ENCODE data around the gene TRAPPC2B. TPM values are rescaled to one million over a fixed set of nuclear protein-coding genes. Genes with fewer than 3 reads are reported as not detected.

TRAPPC2B gene
- 13.6 and 42.5 TPM in 2 replicates for total RNA-seq (2014; rRNA removed; shearing (Covaris generic); ENCODE audit: low replicate concordance)

DNA sequence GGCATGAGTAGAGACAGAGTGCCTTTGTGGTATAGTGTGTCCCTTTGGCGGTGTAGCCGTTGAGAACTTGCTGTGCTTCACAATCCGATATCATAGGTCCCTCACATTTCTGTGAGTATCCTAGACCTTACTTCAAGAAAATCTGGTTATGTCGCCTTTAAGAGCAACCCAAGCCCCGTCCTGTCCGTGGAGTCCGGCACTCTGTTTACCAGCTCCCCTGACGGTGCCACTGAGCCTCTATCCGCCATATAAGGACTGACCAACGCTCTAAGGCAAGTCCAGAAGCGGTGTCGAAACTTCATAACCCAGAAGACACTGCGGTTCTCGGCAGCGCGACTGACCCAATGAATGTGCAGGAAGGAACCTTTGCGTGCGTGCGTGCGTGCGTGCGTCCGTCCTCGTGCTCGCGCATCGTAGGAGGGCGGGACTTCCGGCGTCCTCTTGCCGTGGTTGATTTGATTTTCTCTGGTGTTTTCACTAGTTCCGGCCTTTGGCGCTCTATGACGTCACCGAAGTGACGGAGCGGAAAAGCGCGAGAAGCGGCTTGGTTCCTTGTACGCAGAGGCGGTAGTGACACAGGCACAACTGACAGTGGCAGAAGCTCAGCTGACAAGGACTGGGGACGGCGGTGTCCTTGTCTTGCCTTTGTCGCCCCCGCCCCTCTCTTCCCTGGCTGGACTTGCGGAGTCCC, at the start of gene TRAPPC2B, which contains the start of gene ZNF547:
TSS of gene TRAPPC2B (plus strand) at position 555 of the 691 bp plus-strand sequence. CDS start 1,283 bp downstream, outside the sequence.
TSS of gene ZNF547 (plus strand) at position 555 of the 691 bp plus-strand sequence. CDS start 5,005 bp downstream, outside the sequence.
- Histone ChIP-seq H3K4me3 (peak within 1 kb of the TSS; percentile 73), H3K36me3 (peaks cover 30% of the 10 kb centered on the region), H3K9me3 (no peaks in the 10 kb centered on the region; the same call in 1 of the 2 replicates), H3K27me3 (no peaks in the 10 kb centered on the region)
- DNase-seq = peak; percentile 99

GRCh38 chr19:57314146-57314545, 49.2 kb upstream of the TRAPPC2B start:
- no peak for DNase-seq

GRCh38 chr19:57317503-57317902, 45.8 kb upstream of the TRAPPC2B start:
- Histone ChIP-seq H3K36me3 (peaks cover 7% of the 10 kb centered on the region), H3K4me3 (no peak overlapping the region), H3K27me3 (peaks cover 16% of the 10 kb centered on the region), H3K9me3 (peaks cover 7% of the 10 kb centered on the region)
- no peak for DNase-seq

More at GRCh38 chr19:57314146-57314545, 49.2 kb upstream of the TRAPPC2B start:
- peaks cover 16% of the 10 kb centered on the region for H3K27me3 ChIP-seq
- H3K4me3 ChIP-seq = no peak overlapping the region
- peaks cover 7% of the 10 kb centered on the region for H3K9me3 ChIP-seq
- no peaks in the 10 kb centered on the region for H3K36me3 ChIP-seq

DNA sequence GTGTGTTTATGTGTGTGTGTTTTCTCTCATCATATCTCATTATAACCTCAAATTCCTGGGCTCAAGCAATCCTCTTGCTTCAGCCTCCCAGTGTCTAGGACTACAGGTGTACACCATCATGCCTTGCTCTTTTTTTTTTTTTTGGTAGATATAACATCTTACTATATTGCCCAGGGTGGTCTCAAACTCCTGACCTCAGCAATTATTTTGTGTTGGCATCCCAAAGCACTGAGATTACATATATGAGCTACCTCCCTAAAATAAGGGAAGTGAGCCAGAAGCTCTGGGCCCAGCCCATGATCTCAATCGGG, 43.5 kb upstream of the TRAPPC2B start:
- DNase-seq = no peak
- H3K36me3 ChIP-seq = peaks cover 28% of the 10 kb centered on the region
- H3K9me3 ChIP-seq = peaks cover 2% of the 10 kb centered on the region; the same call in 1 of the 2 replicates
- peak overlapping the region; percentile 91 for H3K4me3 ChIP-seq
- H3K27me3 ChIP-seq = peaks cover 6% of the 10 kb centered on the region; the same call in 1 of the 2 replicates

- Histone ChIP-seq H3K9me3 (peaks cover 2% of the 10 kb centered on the region; the same call in 1 of the 2 replicates), H3K36me3 (peaks cover 34% of the 10 kb centered on the region), H3K4me3 (peak within 1 kb of the TSS; percentile 91), H3K27me3 (peaks cover 3% of the 10 kb centered on the region; the same call in 1 of the 2 replicates)
- DNase-seq = peak; percentile 98
Measured at GRCh38 chr19:57320180-57321084, 42.9 kb upstream of the TRAPPC2B start, which contains the start of gene ZNF543. Gene ZNF543, plus strand, starts transcription at chr19:57320472. Its CDS starts 382 bp downstream, at chr19:57320854.

DNA sequence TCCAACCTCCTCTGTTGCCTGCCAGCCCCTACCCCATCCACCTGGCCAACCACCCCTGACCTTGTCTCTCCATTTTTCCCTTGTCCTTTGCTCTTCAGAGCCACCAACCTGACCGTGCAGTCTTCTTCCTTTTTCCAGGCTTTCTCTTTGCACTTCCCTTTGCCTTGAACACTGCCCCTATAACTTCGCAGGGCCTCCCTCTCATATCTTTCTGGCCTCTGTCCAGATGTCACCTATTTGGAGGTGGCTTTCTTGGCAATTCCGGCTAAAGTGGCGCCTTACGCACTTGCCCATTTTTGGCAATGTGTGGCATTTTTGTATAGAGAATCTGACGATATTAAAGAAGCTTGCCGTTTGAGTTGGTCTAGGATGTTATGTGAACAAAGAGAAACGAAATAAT, 42.2 kb upstream of the TRAPPC2B start:
- H3K27me3 ChIP-seq = no peaks in the 10 kb centered on the region
- no peak for DNase-seq
- peak overlapping the region; percentile 91 for H3K4me3 ChIP-seq
- no peaks in the 10 kb centered on the region for H3K9me3 ChIP-seq
- peaks cover 41% of the 10 kb centered on the region for H3K36me3 ChIP-seq

DNA sequence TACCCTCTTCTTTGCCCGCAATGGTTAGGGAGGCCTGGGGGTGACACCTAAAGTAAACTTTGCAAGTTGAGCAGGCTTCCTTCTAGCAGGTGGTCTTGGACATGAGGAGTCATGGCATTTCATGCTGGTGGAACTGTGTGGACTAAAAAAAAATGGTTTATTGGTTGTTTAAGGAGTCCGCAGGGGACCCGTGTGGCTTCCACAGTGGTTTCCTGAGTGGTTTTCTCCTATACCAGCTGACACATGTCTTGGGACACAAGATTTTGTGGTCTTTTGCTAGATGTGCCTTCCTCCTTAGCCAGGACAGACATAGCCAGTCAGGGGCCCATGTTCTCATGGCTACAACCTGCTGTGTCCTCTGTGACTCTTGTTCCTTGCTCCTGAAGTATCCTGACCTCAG, 41.6 kb upstream of the TRAPPC2B start:
- no peaks in the 10 kb centered on the region for H3K9me3 ChIP-seq
- H3K36me3 ChIP-seq = peaks cover 47% of the 10 kb centered on the region
- DNase-seq = no peak
- H3K4me3 ChIP-seq = peak overlapping the region; percentile 91
- H3K27me3 ChIP-seq = no peaks in the 10 kb centered on the region

GRCh38 chr19:57324992-57325391, 38.4 kb upstream of the TRAPPC2B start:
- peaks cover 77% of the 10 kb centered on the region for H3K36me3 ChIP-seq
- H3K9me3 ChIP-seq = no peaks in the 10 kb centered on the region; the same call in 1 of the 2 replicates
- H3K27me3 ChIP-seq = no peaks in the 10 kb centered on the region
- no peak overlapping the region for H3K4me3 ChIP-seq
- DNase-seq = no peak

DNA sequence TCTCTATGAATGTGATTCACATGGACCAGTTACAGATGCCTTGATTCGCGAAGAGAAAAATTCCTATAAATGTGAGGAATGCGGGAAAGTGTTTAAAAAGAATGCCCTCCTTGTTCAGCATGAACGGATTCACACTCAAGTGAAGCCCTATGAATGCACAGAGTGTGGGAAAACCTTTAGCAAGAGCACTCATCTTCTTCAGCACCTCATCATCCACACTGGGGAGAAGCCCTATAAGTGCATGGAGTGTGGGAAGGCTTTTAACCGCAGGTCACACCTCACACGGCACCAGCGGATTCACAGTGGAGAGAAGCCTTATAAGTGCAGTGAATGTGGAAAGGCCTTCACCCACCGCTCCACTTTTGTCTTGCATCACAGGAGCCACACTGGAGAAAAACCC, 35.4 kb upstream of the TRAPPC2B start:
- DNase-seq = no peak
- Histone ChIP-seq H3K4me3 (no peak overlapping the region), H3K36me3 (peaks cover 82% of the 10 kb centered on the region), H3K9me3 (no peaks in the 10 kb centered on the region; the same call in 1 of the 2 replicates), H3K27me3 (no peaks in the 10 kb centered on the region)

- DNase-seq = no peak
- Histone ChIP-seq H3K36me3 (peaks cover 29% of the 10 kb centered on the region), H3K9me3 (no peaks in the 10 kb centered on the region), H3K4me3 (no peak overlapping the region), H3K27me3 (no peaks in the 10 kb centered on the region)
Measured at GRCh38 chr19:57334191-57334590, 29.2 kb upstream of the TRAPPC2B start.

DNA sequence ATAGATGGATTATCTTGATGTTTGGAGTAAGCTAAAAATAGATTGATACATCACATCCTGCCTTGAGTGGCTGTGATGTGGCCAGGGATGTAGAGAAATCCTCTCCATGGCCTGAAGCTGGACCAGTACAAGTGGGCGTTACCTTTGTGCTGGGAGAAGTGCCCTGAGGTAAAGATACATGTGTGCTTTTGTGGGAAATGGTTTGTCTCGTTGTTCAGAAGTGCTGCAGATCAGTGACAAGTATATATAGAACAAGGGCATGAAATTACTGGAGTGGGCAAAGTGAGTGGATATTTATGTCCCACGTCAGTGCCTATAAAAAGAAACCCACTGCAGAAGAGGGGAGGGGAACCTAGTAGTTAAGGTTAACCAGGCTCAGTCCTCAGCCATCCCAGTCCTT, 24.5 kb upstream of the TRAPPC2B start:
- no peaks in the 10 kb centered on the region for H3K9me3 ChIP-seq
- no peaks in the 10 kb centered on the region for H3K27me3 ChIP-seq
- peaks cover 4% of the 10 kb centered on the region for H3K36me3 ChIP-seq
- no peak overlapping the region for H3K4me3 ChIP-seq
- DNase-seq = peak; percentile 34

DNA sequence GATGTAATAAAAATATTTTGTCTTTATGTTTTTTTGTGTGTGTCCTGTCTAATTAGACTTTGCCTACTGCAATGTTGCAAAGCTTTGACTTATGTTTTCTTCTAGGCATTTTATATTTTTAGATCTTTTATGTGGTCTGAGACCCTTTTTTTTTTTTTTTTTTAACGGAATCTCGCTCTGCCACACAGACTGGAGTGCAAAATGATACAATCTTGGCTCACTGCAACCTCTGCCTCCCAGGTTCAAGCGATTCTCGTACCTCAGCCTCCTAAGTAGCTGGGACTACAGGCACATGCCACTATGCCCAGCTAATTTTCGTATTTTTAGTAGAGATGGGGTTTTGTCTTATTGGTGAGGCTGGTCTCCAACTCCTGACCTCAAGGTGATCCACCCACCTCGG, 20.8 kb upstream of the TRAPPC2B start:
- no peaks in the 10 kb centered on the region for H3K36me3 ChIP-seq
- no peaks in the 10 kb centered on the region for H3K27me3 ChIP-seq
- no peaks in the 10 kb centered on the region for H3K9me3 ChIP-seq
- no peak overlapping the region for H3K4me3 ChIP-seq
- no peak for DNase-seq

- H3K9me3 ChIP-seq = no peaks in the 10 kb centered on the region
- peak; percentile 16 for DNase-seq
- no peak overlapping the region for H3K4me3 ChIP-seq
- H3K36me3 ChIP-seq = peaks cover 11% of the 10 kb centered on the region
- H3K27me3 ChIP-seq = no peaks in the 10 kb centered on the region
Measured at GRCh38 chr19:57348136-57348535, 15.2 kb upstream of the TRAPPC2B start.

- peak; percentile 98 for DNase-seq
- Histone ChIP-seq H3K36me3 (peaks cover 41% of the 10 kb centered on the region), H3K9me3 (peaks cover 9% of the 10 kb centered on the region), H3K4me3 (peak within 1 kb of the TSS; percentile 96), H3K27me3 (no peaks in the 10 kb centered on the region)
Measured at GRCh38 chr19:57350877-57351805, 12.2 kb upstream of the TRAPPC2B start, which contains the start of gene ZNF304. Gene ZNF304, plus strand, starts transcription at chr19:57351271. Its CDS starts 394 bp downstream, at chr19:57351665.

GRCh38 chr19:57351867-57352266, 11.5 kb upstream of the TRAPPC2B start:
- H3K9me3 ChIP-seq = peaks cover 13% of the 10 kb centered on the region
- peaks cover 48% of the 10 kb centered on the region for H3K36me3 ChIP-seq
- H3K27me3 ChIP-seq = no peaks in the 10 kb centered on the region
- peak overlapping the region; percentile 96 for H3K4me3 ChIP-seq
- DNase-seq = peak; percentile 8

DNA sequence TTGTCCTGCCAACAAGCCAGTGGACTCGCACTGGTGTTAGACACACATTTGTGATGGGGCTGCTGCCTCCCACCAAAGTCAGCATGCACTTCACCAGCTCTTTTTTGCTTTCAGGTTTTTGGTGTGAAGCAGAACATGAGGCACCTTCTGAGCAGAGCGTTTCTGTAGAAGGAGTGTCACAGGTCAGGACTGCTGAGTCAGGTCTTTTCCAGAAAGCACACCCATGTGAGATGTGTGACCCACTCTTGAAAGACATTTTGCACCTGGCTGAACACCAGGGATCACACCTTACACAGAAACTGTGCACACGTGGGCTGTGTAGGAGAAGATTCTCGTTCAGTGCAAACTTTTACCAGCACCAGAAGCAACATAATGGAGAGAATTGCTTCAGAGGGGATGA, 7.4 kb upstream of the TRAPPC2B start:
- no peak for DNase-seq
- H3K36me3 ChIP-seq = peaks cover 76% of the 10 kb centered on the region
- H3K4me3 ChIP-seq = no peak overlapping the region
- H3K9me3 ChIP-seq = peaks cover 19% of the 10 kb centered on the region
- no peaks in the 10 kb centered on the region for H3K27me3 ChIP-seq

All from MG63 (cell line).